ENCODE results near the gene ZNF792.
"Not testable (repeated sequence)": the region's sequence is repeated elsewhere in the genome, so short reads cannot be mapped to it uniquely, and the experiment has no call there.

The ZNF792 gene

DNA sequence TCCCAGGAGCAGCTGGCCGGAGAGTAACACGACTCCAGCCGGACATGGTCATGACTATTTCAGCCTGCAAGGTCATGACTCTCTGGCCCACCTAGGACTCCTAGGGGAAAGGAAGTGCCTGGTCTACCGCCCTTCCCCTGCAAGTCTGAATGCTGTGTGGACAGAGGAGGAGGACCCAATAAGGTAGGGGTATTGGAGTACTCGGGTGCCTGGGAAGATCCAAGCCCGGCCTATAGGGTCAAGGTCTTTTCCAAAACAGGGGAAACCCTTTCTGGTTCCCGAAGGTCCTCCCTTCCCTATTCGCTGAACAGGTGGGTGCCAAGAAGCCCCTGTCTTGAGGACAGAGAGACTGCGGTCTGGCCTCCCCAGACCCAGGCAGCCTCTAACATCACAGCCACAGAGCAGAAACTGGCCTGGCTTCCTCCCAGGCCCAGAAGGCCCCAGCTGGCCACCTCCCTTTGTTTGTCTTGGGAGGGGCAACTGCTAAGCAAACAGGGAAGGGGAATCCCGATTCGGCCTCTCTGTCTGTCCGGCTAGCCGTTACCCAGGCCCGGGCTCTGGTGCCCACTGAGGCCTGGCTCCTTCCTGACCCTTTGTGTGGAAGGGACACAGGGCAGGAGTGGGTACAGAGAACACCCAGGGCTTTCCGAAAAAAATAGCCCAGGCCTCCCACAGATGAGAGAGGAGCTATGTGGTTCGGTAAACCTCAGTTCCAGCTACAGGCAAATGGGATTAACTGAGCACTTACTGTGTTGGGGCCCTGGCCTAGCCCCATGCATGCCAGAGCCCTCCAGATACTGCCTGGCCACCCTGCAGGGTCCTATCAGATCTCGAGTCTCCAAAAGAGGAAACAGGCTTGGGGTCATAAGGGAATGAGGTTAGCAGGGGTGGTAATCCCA is 30.9 kb upstream of the ZNF792 start:
- H3K27me3 ChIP-seq (ENCODE audit: insufficient read depth, low read depth, severe bottlenecking): no peaks in the 10 kb centered on the region
- H3K27ac ChIP-seq: no peak overlapping the region
- peaks cover 11% of the 10 kb centered on the region for H3K9me3 ChIP-seq (ENCODE audit: severe bottlenecking)
- TF ChIP-seq, protein P1, sequence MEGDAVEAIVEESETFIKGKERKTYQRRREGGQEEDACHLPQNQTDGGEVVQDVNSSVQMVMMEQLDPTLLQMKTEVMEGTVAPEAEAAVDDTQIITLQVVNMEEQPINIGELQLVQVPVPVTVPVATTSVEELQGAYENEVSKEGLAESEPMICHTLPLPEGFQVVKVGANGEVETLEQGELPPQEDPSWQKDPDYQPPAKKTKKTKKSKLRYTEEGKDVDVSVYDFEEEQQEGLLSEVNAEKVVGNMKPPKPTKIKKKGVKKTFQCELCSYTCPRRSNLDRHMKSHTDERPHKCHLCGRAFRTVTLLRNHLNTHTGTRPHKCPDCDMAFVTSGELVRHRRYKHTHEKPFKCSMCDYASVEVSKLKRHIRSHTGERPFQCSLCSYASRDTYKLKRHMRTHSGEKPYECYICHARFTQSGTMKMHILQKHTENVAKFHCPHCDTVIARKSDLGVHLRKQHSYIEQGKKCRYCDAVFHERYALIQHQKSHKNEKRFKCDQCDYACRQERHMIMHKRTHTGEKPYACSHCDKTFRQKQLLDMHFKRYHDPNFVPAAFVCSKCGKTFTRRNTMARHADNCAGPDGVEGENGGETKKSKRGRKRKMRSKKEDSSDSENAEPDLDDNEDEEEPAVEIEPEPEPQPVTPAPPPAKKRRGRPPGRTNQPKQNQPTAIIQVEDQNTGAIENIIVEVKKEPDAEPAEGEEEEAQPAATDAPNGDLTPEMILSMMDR (IDR thresholded peaks at IDR 0.05; ENCODE audit: low read depth, low read length): no peak
- DNase-seq: no peak
- no peak overlapping the region for H3K4me3 ChIP-seq (ENCODE audit: low read depth, low read length)
- H3K36me3 ChIP-seq: no peaks in the 10 kb centered on the region

DNA sequence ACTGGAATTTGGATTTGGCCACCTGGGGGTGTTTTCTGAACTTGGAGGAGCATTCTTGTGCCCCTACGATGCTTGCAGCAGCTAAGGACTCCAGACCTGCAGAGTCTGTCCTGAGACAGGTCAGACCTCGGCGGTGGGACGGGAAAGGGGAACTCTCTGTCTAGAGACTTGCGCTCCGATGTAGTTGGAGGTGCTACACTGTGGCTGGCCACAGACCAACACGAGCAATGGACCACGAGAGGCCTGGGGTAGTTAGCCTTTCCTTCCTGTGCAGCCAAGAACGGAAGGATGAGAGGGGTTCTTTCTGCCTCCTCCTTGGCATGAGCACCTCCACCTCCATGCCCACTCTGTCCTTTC is 30.2 kb upstream of the ZNF792 start:
- no peaks in the 10 kb centered on the region for H3K36me3 ChIP-seq
- peaks cover 11% of the 10 kb centered on the region for H3K9me3 ChIP-seq (ENCODE audit: severe bottlenecking)
- no peak overlapping the region for H3K27ac ChIP-seq
- no peak overlapping the region for H3K4me3 ChIP-seq (ENCODE audit: low read depth, low read length)
- TF ChIP-seq, protein P1 (IDR thresholded peaks at IDR 0.05; ENCODE audit: low read depth, low read length): no peak
- no peak for DNase-seq
- no peaks in the 10 kb centered on the region for H3K27me3 ChIP-seq (ENCODE audit: insufficient read depth, low read depth, severe bottlenecking)

DNA sequence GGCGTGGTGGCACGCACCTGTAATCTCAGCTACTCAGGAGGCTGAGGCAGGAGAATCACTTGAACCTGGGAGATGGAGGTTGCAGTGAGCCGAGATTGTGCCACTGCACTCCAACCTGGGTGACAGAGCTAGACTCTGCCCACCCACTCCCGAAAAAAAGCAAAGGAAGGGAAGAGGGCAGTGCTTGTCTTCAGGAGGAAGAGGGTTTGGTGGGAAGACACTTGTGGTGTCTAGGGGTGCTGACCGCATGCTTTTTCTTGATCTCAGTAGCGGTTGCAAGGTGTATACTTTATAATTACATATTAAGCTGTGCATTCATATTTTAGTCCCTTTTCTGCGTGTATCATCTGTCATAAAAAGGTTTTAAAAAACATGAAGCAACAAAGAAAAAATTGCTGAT is 28.6 kb upstream of the ZNF792 start:
- peaks cover 11% of the 10 kb centered on the region for H3K9me3 ChIP-seq (ENCODE audit: severe bottlenecking)
- H3K27me3 ChIP-seq (ENCODE audit: insufficient read depth, low read depth, severe bottlenecking); H3K36me3 ChIP-seq; H3K27ac ChIP-seq; H3K4me3 ChIP-seq (ENCODE audit: low read depth, low read length); DNase-seq: not testable (repeated sequence)

DNA sequence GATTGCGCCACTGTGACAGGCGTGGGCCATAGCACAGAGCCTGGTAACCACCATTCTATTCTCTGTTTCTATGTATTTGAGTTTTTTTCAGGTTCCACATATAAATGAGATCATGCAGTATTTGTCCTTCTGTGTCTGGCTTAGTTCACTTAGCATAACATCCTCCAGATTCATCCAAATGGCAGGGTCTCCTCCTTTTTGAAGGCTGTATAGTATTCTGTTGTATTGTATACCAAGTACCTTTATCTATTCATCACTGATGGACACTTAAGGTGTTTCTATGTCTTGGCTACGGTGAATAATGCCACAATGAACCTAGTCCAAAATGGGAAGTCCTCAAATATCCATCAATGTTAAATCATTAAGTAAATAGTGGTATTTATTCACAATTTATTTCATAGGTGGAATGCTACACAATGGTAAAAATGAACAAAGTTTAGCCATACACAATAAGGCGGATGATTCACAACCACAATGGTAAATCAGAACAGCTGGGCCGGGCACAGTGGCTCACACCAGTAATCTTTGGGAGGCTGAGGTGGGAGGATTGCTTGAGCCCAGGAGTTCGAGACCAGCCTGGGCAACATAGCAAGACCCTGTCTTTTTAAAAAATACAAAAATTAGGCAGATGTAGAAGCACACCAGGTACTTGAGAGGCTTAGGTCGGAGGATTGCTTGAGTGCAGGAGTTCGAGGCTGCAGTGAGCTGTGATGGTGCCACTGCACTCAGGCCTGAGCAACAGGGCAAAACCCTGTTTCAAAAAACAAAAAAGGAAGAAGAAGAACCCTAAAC is 27.7 kb upstream of the ZNF792 start:
- no peak overlapping the region for H3K4me3 ChIP-seq (ENCODE audit: low read depth, low read length)
- H3K9me3 ChIP-seq (ENCODE audit: severe bottlenecking): peaks cover 11% of the 10 kb centered on the region
- TF ChIP-seq, protein P1 (IDR thresholded peaks at IDR 0.05; ENCODE audit: low read depth, low read length): no peak
- H3K36me3 ChIP-seq: no peaks in the 10 kb centered on the region
- no peaks in the 10 kb centered on the region for H3K27me3 ChIP-seq (ENCODE audit: insufficient read depth, low read depth, severe bottlenecking)
- H3K27ac ChIP-seq: no peak overlapping the region
- no peak for DNase-seq

DNA sequence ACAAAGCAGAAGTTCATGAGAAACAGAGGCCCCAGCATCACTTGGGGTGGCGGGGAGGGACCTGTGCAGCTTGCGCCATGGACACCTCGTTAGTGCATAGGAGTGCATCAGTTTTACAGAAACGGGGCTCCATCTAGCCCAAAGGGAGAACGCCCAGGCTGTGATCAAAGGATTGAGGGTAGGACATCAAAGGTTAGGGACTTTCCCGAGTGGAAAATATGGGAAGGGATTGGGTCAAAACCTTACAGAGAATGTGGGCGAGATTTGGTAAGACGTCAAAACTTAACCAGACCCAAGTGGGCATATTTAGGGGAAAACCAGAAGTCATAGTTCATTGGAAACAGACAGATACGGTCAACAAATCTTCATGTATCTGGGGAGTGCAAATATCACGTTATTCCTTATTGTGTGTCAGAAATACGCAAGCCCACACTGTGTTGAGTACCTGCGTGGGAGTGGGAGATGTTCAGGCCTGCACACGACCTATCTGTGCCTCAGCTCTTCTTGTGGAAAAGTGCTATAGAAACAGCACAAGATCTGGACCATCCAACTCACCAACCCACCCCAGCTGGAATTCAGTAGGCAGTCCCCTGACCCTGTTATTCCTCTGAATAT is 26.7 kb upstream of the ZNF792 start:
- Histone ChIP-seq H3K36me3 (no peaks in the 10 kb centered on the region), H3K27me3 (ENCODE audit: insufficient read depth, low read depth, severe bottlenecking) (no peaks in the 10 kb centered on the region), H3K27ac (no peak overlapping the region), H3K9me3 (ENCODE audit: severe bottlenecking) (peaks cover 11% of the 10 kb centered on the region), H3K4me3 (ENCODE audit: low read depth, low read length) (no peak overlapping the region)
- TF ChIP-seq, protein P1 (IDR thresholded peaks at IDR 0.05; ENCODE audit: low read depth, low read length): no peak
- no peak for DNase-seq

DNA sequence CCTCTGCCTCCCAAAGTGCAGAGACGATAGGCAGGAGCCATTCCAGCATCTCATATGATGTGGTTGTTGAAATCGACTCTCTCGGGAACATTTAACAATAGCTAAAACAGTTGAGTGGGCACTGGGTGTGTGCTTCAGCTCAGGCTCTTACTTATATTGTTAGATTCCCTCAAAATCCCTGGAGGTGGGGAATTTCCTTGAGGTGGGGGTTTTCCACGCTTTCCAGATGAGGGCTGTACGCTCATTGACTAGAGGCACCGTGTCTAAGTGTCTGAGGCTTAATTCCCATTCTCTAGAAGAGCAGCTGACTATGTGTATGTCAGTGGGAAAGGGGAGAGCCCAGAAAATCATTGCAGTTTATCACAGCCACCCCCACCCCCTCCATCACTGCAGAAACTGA is 25.3 kb upstream of the ZNF792 start:
- DNase-seq: no peak
- TF ChIP-seq, protein P1 (IDR thresholded peaks at IDR 0.05; ENCODE audit: low read depth, low read length): no peak
- Histone ChIP-seq H3K4me3 (ENCODE audit: low read depth, low read length) (no peak overlapping the region), H3K9me3 (ENCODE audit: severe bottlenecking) (peaks cover 3% of the 10 kb centered on the region), H3K36me3 (no peaks in the 10 kb centered on the region), H3K27ac (no peak overlapping the region), H3K27me3 (ENCODE audit: insufficient read depth, low read depth, severe bottlenecking) (no peaks in the 10 kb centered on the region)
